ENCODE results near the gene ZNF774. TPM values are rescaled to one million over a fixed set of nuclear protein-coding genes. Genes with fewer than 3 reads are reported as not detected.
A peak's percentile ranks its signal among the peaks of the same experiment; 100 is the strongest.

ZNF774 gene
- total and polyA plus RNA-seq, 2 of the 13 experiments (the other 11 are each of a cell fraction or from before 2014, with no cell fraction given) = 0.59 to 1.4 TPM

- intact Hi-C loops (cut with micrococcal nuclease; ENCODE audit: unreplicated experiment) (no loop called here), in situ Hi-C loops (cut with HindIII; ENCODE audit: extremely low pct_ligation_motif_present, low pct_unique_long_range_greater_than_20kb) (no loop called here)
- 0 out of 2 replicates have a peak, but pooled peaks cover 5% of the 10 kb centered on the region for H3K4me1 ChIP-seq (ENCODE audit: insufficient read depth, low read length)
- WGBS (ENCODE audit: low lambda C conversion rate) = 38% methylated on average over 6 of the region's 6 CpGs
- H3K79me2 ChIP-seq (ENCODE audit: insufficient read depth, low read length) = no peaks in the 10 kb centered on the region
- no peak overlapping the region for H3K4me2 ChIP-seq (ENCODE audit: low read depth, low read length)
- H2AFZ ChIP-seq (ENCODE audit: low read length) = no peak overlapping the region
- H3K4me3 ChIP-seq (replicated peaks in 1 of 3; ENCODE audit: insufficient read depth in 1 of 3, low read depth in 2 of 3, low read length in 3 of 3) = no peak overlapping the region
- BruUV-seq (replicated peaks) = no TSS peak
- no peak for FAIRE-seq
- CTCF ChIA-PET (ENCODE audit: low intra/inter-chr PET ratio, low total read pairs) = no interaction called here
- no peak for DNase-seq (ENCODE audit: low spot score)
- no peak overlapping the region for H3K27ac ChIP-seq (ENCODE audit: extremely low read length, insufficient read depth, low read length)
- no peaks in the 10 kb centered on the region for H3K27me3 ChIP-seq (ENCODE audit: control insufficient read depth in 1 of 2, insufficient read depth in 2 of 2, low read length in 2 of 2)
- TF ChIP-seq CEBPB (IDR thresholded peaks at IDR 0.05; ENCODE audit: borderline replicate concordance, low read depth, low read length) (peak; percentile 43; the same call in 1 of the 2 replicates), E2F5 (CRISPR knock-in tag; conservative IDR thresholded peaks at IDR 0.05) (no peak), CENPBD1 (CRISPR knock-in tag; IDR thresholded peaks at IDR 0.05; ENCODE audit: borderline replicate concordance, low read depth) (no peak)
- H4K20me1 ChIP-seq (ENCODE audit: insufficient read depth, low read length) = no peaks in the 10 kb centered on the region
- POLR2A ChIA-PET = no interaction called here
- H3K9me3 ChIP-seq (ENCODE audit: low read length) = no peaks in the 10 kb centered on the region
- ATAC-seq = no peak
- no peaks in the 10 kb centered on the region for H3K36me3 ChIP-seq (replicated peaks in 1 of 2; ENCODE audit: control insufficient read depth in 1 of 2, insufficient read depth in 2 of 2, low read length in 2 of 2)
- H3K9ac ChIP-seq (ENCODE audit: insufficient read depth, low read depth, low read length) = no peak overlapping the region
Measured at GRCh38 chr15:90327311-90327710, 24.8 kb upstream of the ZNF774 start.

GRCh38 chr15:90334304-90334731 lies 17.8 kb upstream of the ZNF774 start:
- ATAC-seq (no peak; the same call in 2 of the 3 replicates), DNase-seq (ENCODE audit: low spot score) (peak; percentile 19), FAIRE-seq (no peak)
- intact Hi-C loops (cut with micrococcal nuclease; ENCODE audit: unreplicated experiment) (no loop called here), in situ Hi-C loops (cut with HindIII; ENCODE audit: extremely low pct_ligation_motif_present, low pct_unique_long_range_greater_than_20kb) (no loop called here)
- H3K4me3 ChIP-seq (replicated peaks in 1 of 3; ENCODE audit: insufficient read depth in 1 of 3, low read depth in 2 of 3, low read length in 3 of 3) = no peak overlapping the region; a peak in 1 of 6 replicates
- 5% methylated on average over 3 of the region's 3 CpGs for WGBS (ENCODE audit: low lambda C conversion rate)
- no peaks in the 10 kb centered on the region for H3K36me3 ChIP-seq (replicated peaks in 1 of 2; ENCODE audit: control insufficient read depth in 1 of 2, insufficient read depth in 2 of 2, low read length in 2 of 2)
- no TSS peak for BruUV-seq (replicated peaks)
- POLR2A ChIA-PET = interaction anchor here (0.7 kb wide), 1 partner anchor 17 kb away, joined by 3 read pairs; no protein-coding TSS in a partner anchor
- H3K9me3 ChIP-seq (ENCODE audit: low read length) = no peaks in the 10 kb centered on the region
- no peak overlapping the region for H3K9ac ChIP-seq (ENCODE audit: insufficient read depth, low read depth, low read length)
- H4K20me1 ChIP-seq (ENCODE audit: insufficient read depth, low read length) = no peaks in the 10 kb centered on the region
- CTCF ChIA-PET (ENCODE audit: low intra/inter-chr PET ratio, low total read pairs) = no interaction called here
- H3K79me2 ChIP-seq (ENCODE audit: insufficient read depth, low read length) = no peaks in the 10 kb centered on the region
- no peak overlapping the region for H2AFZ ChIP-seq (ENCODE audit: low read length)
- H3K4me2 ChIP-seq (ENCODE audit: low read depth, low read length) = peak overlapping the region; percentile 43; the same call in 1 of the 2 replicates
- H3K27me3 ChIP-seq (ENCODE audit: control insufficient read depth in 1 of 2, insufficient read depth in 2 of 2, low read length in 2 of 2) = no peaks in the 10 kb centered on the region
- peaks cover 30% of the 10 kb centered on the region for H3K4me1 ChIP-seq (ENCODE audit: insufficient read depth, low read length)
- H3K27ac ChIP-seq (ENCODE audit: extremely low read length, insufficient read depth, low read length) = no peak overlapping the region
- TF ChIP-seq SATB2 (CRISPR knock-in tag; IDR thresholded peaks at IDR 0.05) (no peak), MAFG (CRISPR knock-in tag; IDR thresholded peaks at IDR 0.05) (no peak), XBP1 (CRISPR knock-in tag; IDR thresholded peaks at IDR 0.05) (no peak), ZNF362 (CRISPR knock-in tag; IDR thresholded peaks at IDR 0.05; ENCODE audit: borderline replicate concordance) (peak; percentile 21; the same call in 1 of the 2 replicates), CREB3 (CRISPR knock-in tag; IDR thresholded peaks at IDR 0.05) (no peak), PAXIP1 (CRISPR knock-in tag; conservative IDR thresholded peaks at IDR 0.05) (0 out of 2 replicates have a peak, but pooled peaks have one; percentile 18), NCOR1 (IDR thresholded peaks at IDR 0.05; ENCODE audit: borderline replicate concordance, low read length) (0 out of 2 replicates have a peak, but pooled peaks have one; percentile 23), HNF4A (CRISPR knock-in tag; IDR thresholded peaks at IDR 0.05) (peak; percentile 45)
